Naive B cell (primary cell): ENCODE measurements around the gene SH3GLB2. TPM values are rescaled to one million over a fixed set of nuclear protein-coding genes. Genes with fewer than 3 reads are reported as not detected.
A peak's percentile ranks its signal among the peaks of the same experiment; 100 is the strongest.
"Not testable (repeated sequence)": the region's sequence is repeated elsewhere in the genome, so short reads cannot be mapped to it uniquely, and the experiment has no call there.

Source experiments
- ATAC-seq, 2 donors: fragments of 150-1000 bp; cut with Tn5 transposase; 2 replicates each; pipeline ENCODE4 v1.10.0; 2021; ENCODE audit warnings: low read depth in 2 of 2, mild to moderate bottlenecking in 2 of 2, moderate library complexity in 2 of 2
- DNase-seq: peaks from one replicate; pipeline ENCODE4 v3.0.0; 2022
- H3K27ac Mint-ChIP-seq, 6 donors: one replicate each; pipeline ENCODE4 v1.8.0; 2020 to 2022; ENCODE audit warnings: mild to moderate bottlenecking in 6 of 6, mixed read lengths in 6 of 6, moderate library complexity in 5 of 6, inconsistent platforms in 2 of 6
- H3K27me3 Mint-ChIP-seq, 3 donors: one replicate each; pipeline ENCODE4 v1.8.0; 2021 to 2022; ENCODE audit warnings: mixed read lengths in 3 of 3, mild to moderate bottlenecking in 1 of 3
- H3K36me3 Mint-ChIP-seq, 2 donors: one replicate each; pipeline ENCODE4 v1.8.0; 2020 to 2022; ENCODE audit warnings: mixed read lengths in 2 of 2, inconsistent platforms in 1 of 2, mild to moderate bottlenecking in 1 of 2
- H3K4me1 Mint-ChIP-seq, 3 donors: one replicate each; pipeline ENCODE4 v1.8.0; 2020 to 2022; ENCODE audit warnings: mixed read lengths in 3 of 3, inconsistent platforms in 1 of 3, mild to moderate bottlenecking in 1 of 3, moderate library complexity in 1 of 3
- H3K4me3 Mint-ChIP-seq, 8 donors: one replicate each; pipeline ENCODE4 v1.8.0; 2020 to 2022; ENCODE audit warnings: mild to moderate bottlenecking in 8 of 8, mixed read lengths in 8 of 8, moderate library complexity in 8 of 8, inconsistent platforms in 2 of 8
- H3K9me3 Mint-ChIP-seq, 7 donors: one replicate each; pipeline ENCODE4 v1.8.0; 2020 to 2022; ENCODE audit warnings: mixed read lengths in 7 of 7, mild to moderate bottlenecking in 5 of 7, inconsistent platforms in 2 of 7, moderate library complexity in 1 of 7
- polyA plus RNA-seq, 6 donors: library from polyadenylated mRNA; unstranded; fragments of 300-500 nt; fragmentation: Illumina TruSeq; gene quantifications; one replicate each; pipeline ENCODE4 v1.2.3, GENCODE V29; 2021; ENCODE audit warnings: low read depth in 6 of 6

The SH3GLB2 gene
- polyA plus RNA-seq, 6 donors from 2014 or later, result 18.0 to 38.7 (median 30.5) TPM

GRCh38 chr9:129036923-129037766 is 9.0 kb upstream of the SH3GLB2 start:
- no peaks in the 10 kb centered on the region for H3K27me3 Mint-ChIP-seq
- H3K9me3 Mint-ChIP-seq, result no peaks in the 10 kb centered on the region
- peaks cover 23 to 45% (median 41%) of the 10 kb centered on the region in 3 donors for H3K4me1 Mint-ChIP-seq
- no peak for ATAC-seq
- H3K27ac Mint-ChIP-seq, result peak overlapping the region; percentile 82 to 96 (median 90)
- H3K36me3 Mint-ChIP-seq, result peaks cover 0 to under 1% of the 10 kb centered on the region in 2 donors
- no peak for DNase-seq
- H3K4me3 Mint-ChIP-seq, result peak overlapping the region; percentile 94 to 99 (median 98)

- Mint-ChIP-seq H3K4me1 (peaks cover 23 to 44% (median 41%) of the 10 kb centered on the region in 3 donors), H3K36me3 (no peaks in the 10 kb centered on the region), H3K9me3 (no peaks in the 10 kb centered on the region), H3K27me3 (no peaks in the 10 kb centered on the region), H3K27ac (peak within 1 kb of the TSS; percentile 82 to 96 (median 90)), H3K4me3 (peak within 1 kb of the TSS; percentile 94 to 99 (median 98))
- DNase-seq (peak; percentile 95), ATAC-seq (peak; percentile 98)
These were observed 8.3 kb upstream of the SH3GLB2 start, which contains the start of gene MIGA2 for GRCh38 chr9:129036241-129036922. MIGA2 (plus strand) TSS chr9:129036626; CDS start chr9:129040595, 3,969 bp downstream.

- H3K4me3 Mint-ChIP-seq, result peak overlapping the region; percentile 94 to 99 (median 98)
- H3K9me3 Mint-ChIP-seq, DNase-seq, H3K27me3 Mint-ChIP-seq, H3K36me3 Mint-ChIP-seq: not testable (repeated sequence)
- ATAC-seq, result peak in 1 of 2 donors; percentile 1
- H3K4me1 Mint-ChIP-seq, result peaks cover 23 to 44% (median 41%) of the 10 kb centered on the region in 3 donors
- peak overlapping the region in 5 of 6 donors; percentile 82 to 96 (median 95) for H3K27ac Mint-ChIP-seq
These were observed 7.7 kb upstream of the SH3GLB2 start for GRCh38 chr9:129035838-129036237.

- ATAC-seq, result no peak
- H3K4me3 Mint-ChIP-seq, result no peak overlapping the region
- H3K27me3 Mint-ChIP-seq, result no peaks in the 10 kb centered on the region
- no peaks in the 10 kb centered on the region for H3K9me3 Mint-ChIP-seq
- no peak overlapping the region for H3K27ac Mint-ChIP-seq
- H3K4me1 Mint-ChIP-seq, result peaks cover 25 to 30% (median 26%) of the 10 kb centered on the region in 3 donors
- no peaks in the 10 kb centered on the region for H3K36me3 Mint-ChIP-seq
- no peak for DNase-seq
These were observed 5.1 kb upstream of the SH3GLB2 start for GRCh38 chr9:129033216-129033615.

GRCh38 chr9:129032541-129033159 is 4.5 kb upstream of the SH3GLB2 start:
- no peak for DNase-seq
- Mint-ChIP-seq H3K27ac (peak overlapping the region in 1 of 6 donors; percentile 76), H3K4me3 (peak overlapping the region in 1 of 8 donors; percentile 36), H3K36me3 (no peaks in the 10 kb centered on the region), H3K9me3 (no peaks in the 10 kb centered on the region), H3K27me3 (no peaks in the 10 kb centered on the region), H3K4me1 (peaks cover 19 to 24% (median 22%) of the 10 kb centered on the region in 3 donors)
- ATAC-seq, result no peak

GRCh38 chr9:129031514-129031913 is 3.4 kb upstream of the SH3GLB2 start:
- no peaks in the 10 kb centered on the region for H3K36me3 Mint-ChIP-seq
- no peaks in the 10 kb centered on the region for H3K27me3 Mint-ChIP-seq
- H3K4me3 Mint-ChIP-seq, result no peak overlapping the region
- peaks cover 17 to 21% (median 19%) of the 10 kb centered on the region in 3 donors for H3K4me1 Mint-ChIP-seq
- H3K9me3 Mint-ChIP-seq, result no peaks in the 10 kb centered on the region
- ATAC-seq (no peak), DNase-seq (no peak)
- no peak overlapping the region for H3K27ac Mint-ChIP-seq

- Mint-ChIP-seq H3K4me1 (peaks cover 17 to 20% (median 19%) of the 10 kb centered on the region in 3 donors), H3K27me3 (no peaks in the 10 kb centered on the region), H3K27ac (no peak overlapping the region), H3K36me3 (no peaks in the 10 kb centered on the region), H3K9me3 (no peaks in the 10 kb centered on the region), H3K4me3 (peak overlapping the region in 5 of 8 donors; percentile 3 to 77 (median 14))
- ATAC-seq, result no peak
- no peak for DNase-seq
These were observed 2.1 kb upstream of the SH3GLB2 start for GRCh38 chr9:129030191-129030590.

GRCh38 chr9:129027685-129028191 is 393 bp downstream of the SH3GLB2 start:
- DNase-seq (peak; percentile 26), ATAC-seq (peak; percentile 74 to 78)
- Mint-ChIP-seq H3K27ac (peak overlapping the region in 2 of 6 donors; percentile 59 to 72), H3K9me3 (no peaks in the 10 kb centered on the region), H3K36me3 (no peaks in the 10 kb centered on the region), H3K4me1 (peaks cover 20 to 23% (median 22%) of the 10 kb centered on the region in 3 donors), H3K27me3 (no peaks in the 10 kb centered on the region), H3K4me3 (peak overlapping the region; percentile 76 to 92 (median 84))

- Mint-ChIP-seq H3K36me3 (no peaks in the 10 kb centered on the region), H3K27ac (peak overlapping the region; percentile 59 to 95 (median 76)), H3K4me1 (peaks cover 22 to 28% (median 23%) of the 10 kb centered on the region in 3 donors), H3K9me3 (no peaks in the 10 kb centered on the region), H3K4me3 (peak overlapping the region; percentile 76 to 92 (median 84)), H3K27me3 (no peaks in the 10 kb centered on the region)
- ATAC-seq (no peak), DNase-seq (no peak)
These were observed 877 bp downstream of the SH3GLB2 start for GRCh38 chr9:129027224-129027684.

- Mint-ChIP-seq H3K27me3 (no peaks in the 10 kb centered on the region), H3K4me1 (peaks cover 28 to 34% (median 28%) of the 10 kb centered on the region in 3 donors), H3K27ac (peak overlapping the region in 4 of 6 donors; percentile 59 to 92 (median 70)), H3K4me3 (peak overlapping the region in 7 of 8 donors; percentile 76 to 90 (median 83)), H3K9me3 (no peaks in the 10 kb centered on the region), H3K36me3 (no peaks in the 10 kb centered on the region)
- no peak for ATAC-seq
- DNase-seq, result no peak
These were observed 1.5 kb downstream of the SH3GLB2 start for GRCh38 chr9:129026442-129027223.

GRCh38 chr9:129023908-129024233 is 4.3 kb downstream of the SH3GLB2 start:
- ATAC-seq (no peak), DNase-seq (no peak)
- Mint-ChIP-seq H3K36me3 (no peaks in the 10 kb centered on the region), H3K4me1 (peaks cover 28 to 47% (median 34%) of the 10 kb centered on the region in 3 donors), H3K27ac (no peak overlapping the region), H3K27me3 (no peaks in the 10 kb centered on the region), H3K4me3 (no peak overlapping the region), H3K9me3 (no peaks in the 10 kb centered on the region)

GRCh38 chr9:129023036-129023907 is 4.9 kb downstream of the SH3GLB2 start:
- ATAC-seq (no peak), DNase-seq (no peak)
- peak overlapping the region in 1 of 8 donors; percentile 57 for H3K4me3 Mint-ChIP-seq
- peaks cover 28 to 47% (median 34%) of the 10 kb centered on the region in 3 donors for H3K4me1 Mint-ChIP-seq
- no peaks in the 10 kb centered on the region for H3K9me3 Mint-ChIP-seq
- H3K36me3 Mint-ChIP-seq, result no peaks in the 10 kb centered on the region
- peak overlapping the region in 2 of 6 donors; percentile 76 to 95 for H3K27ac Mint-ChIP-seq
- no peaks in the 10 kb centered on the region for H3K27me3 Mint-ChIP-seq
